HCT116 (cell line): ENCODE results near the gene AGAP1. TPM values are rescaled to one million over a fixed set of nuclear protein-coding genes. Genes with fewer than 3 reads are reported as not detected.

Experiments used
- ATAC-seq: fragments of 200-7000 bp; cut with Tn5 transposase; 2 replicates; pipeline ENCODE4 v1.9.1; 2020; ENCODE audit warnings: mild to moderate bottlenecking, moderate library complexity
- BruUV-seq: library from RNA; stranded (reverse); fragments of 400-500 nt; replicated peaks from 2 replicates; lab custom pipeline; 2021; lab: Mats Ljungman, UMichigan
- CTCF ChIA-PET: fragments of 300-600 bp; sonication (Branson Sonifier 250); formaldehyde crosslinking; loops from one replicate; lab custom pipeline; 2021; ENCODE audit warnings: antibody characterized with exemption; lab: Charles Lee
- POLR2A ChIA-PET: fragments of 300-600, 350-600 bp; sonication (Branson Sonifier 250); formaldehyde crosslinking; loops from one replicate; lab custom pipeline; 2021; ENCODE audit warnings: antibody characterized with exemption; lab: Charles Lee
- RAD21 ChIA-PET, 2 experiments: fragments of 300-600 bp; sonication (Branson Sonifier 250); formaldehyde crosslinking; loops; one replicate each; lab custom pipeline; 2023; ENCODE audit warnings: low total read pairs in 2 of 2; ENCODE audit not compliant: uncharacterized antibody in 2 of 2, unreplicated experiment in 2 of 2, low non-redundant PET in 1 of 2; lab: Charles Lee
- DNase-seq: peaks from one replicate; pipeline ENCODE4 v3.0.0-alpha.2; 2010; ENCODE audit warnings: low read depth, low spot score
- H2AFZ ChIP-seq: fragments of 200-600 bp; shearing (Covaris generic), sonication (generic); 2 replicates; pipeline ENCODE4 v1.6.1; 2017; ENCODE audit warnings: low read depth, mixed run types, mixed read lengths, antibody characterized with exemption, low read length; ENCODE audit not compliant: poor library complexity, severe bottlenecking
- H3K27ac ChIP-seq: 2 replicates; pipeline ENCODE4 v1.5.1; 2012; ENCODE audit warnings: low read depth, low read length
- H3K27me3 ChIP-seq: fragments of 200-600 bp; sonication (generic); 2 replicates; pipeline ENCODE4 v1.6.1; 2016; ENCODE audit warnings: mixed run types, low read length, mixed read lengths; ENCODE audit not compliant: insufficient read depth
- H3K36me3 ChIP-seq, 2 experiments: fragments of 200-500 bp in 1 of 2; fragments of 200-600 bp in 1 of 2; sonication (Bioruptor generic) in 1 of 2; sonication (generic) in 1 of 2; 2 replicates each; pipeline versions ENCODE4 v1.5.1 to v1.6.1; 2014 to 2016; ENCODE audit warnings: low read length in 2 of 2, inconsistent platforms in 1 of 2, mixed read lengths in 1 of 2, mixed run types in 1 of 2; ENCODE audit not compliant: insufficient read depth in 2 of 2, control insufficient read depth in 1 of 2
- H3K4me1 ChIP-seq, 2 experiments: fragments of 200-600 bp in 1 of 2; sonication (generic) in 1 of 2; 2 replicates each; pipeline versions ENCODE4 v1.5.1 to v1.6.1; 2012 to 2017; ENCODE audit warnings: low read length in 2 of 2, inconsistent platforms in 1 of 2, mild to moderate bottlenecking in 1 of 2, mixed read lengths in 1 of 2, mixed run types in 1 of 2, moderate library complexity in 1 of 2; ENCODE audit not compliant: insufficient read depth in 2 of 2, control insufficient read depth in 1 of 2
- H3K4me2 ChIP-seq: fragments of 200-600 bp; sonication (generic); 2 replicates; pipeline ENCODE4 v1.6.1; 2017; ENCODE audit warnings: mixed run types, low read length, mixed read lengths
- H3K4me3 ChIP-seq, 2 experiments: fragments of 200-600 bp in 1 of 2; sonication (generic) in 1 of 2; replicated peaks in 1 of 2; 2 replicates each; pipeline ENCODE4 v1.5.1; 2011 to 2016; ENCODE audit warnings: low read length in 2 of 2, control low read depth in 1 of 2, low read depth in 1 of 2, mild to moderate bottlenecking in 1 of 2, mixed read lengths in 1 of 2, mixed run types in 1 of 2
- H3K79me2 ChIP-seq: fragments of 200-600 bp; sonication (generic); 2 replicates; pipeline ENCODE4 v1.6.1; 2017; ENCODE audit warnings: mild to moderate bottlenecking, mixed run types, low read length, moderate library complexity, mixed read lengths; ENCODE audit not compliant: insufficient read depth
- H3K9ac ChIP-seq: fragments of 200-600 bp; sonication (generic); 2 replicates; pipeline ENCODE4 v1.6.1; 2016; ENCODE audit warnings: low read length, mixed read lengths
- H3K9me2 ChIP-seq: fragments of 200-600 bp; sonication (generic), shearing (Covaris generic); 2 replicates; pipeline ENCODE4 v1.6.1; 2017; ENCODE audit warnings: mixed run types, mild to moderate bottlenecking, moderate library complexity; ENCODE audit not compliant: insufficient read depth
- H3K9me3 ChIP-seq, 2 experiments: fragments of 200-500 bp in 1 of 2; fragments of 200-600 bp in 1 of 2; sonication (Bioruptor generic) in 1 of 2; sonication (generic) in 1 of 2; 2 replicates each; pipeline ENCODE4 v1.6.1; 2014 to 2017; ENCODE audit warnings: low read length in 2 of 2, mixed read lengths in 2 of 2, inconsistent platforms in 1 of 2, low read depth in 1 of 2, mild to moderate bottlenecking in 1 of 2, mixed run types in 1 of 2, moderate library complexity in 1 of 2; ENCODE audit not compliant: control insufficient read depth in 1 of 2, insufficient read depth in 1 of 2
- H4K20me1 ChIP-seq: fragments of 200-600 bp; sonication (generic), shearing (Covaris generic); 2 replicates; pipeline ENCODE4 v1.6.1; 2017; ENCODE audit warnings: mixed run types, mild to moderate bottlenecking, moderate library complexity; ENCODE audit not compliant: insufficient read depth
- CEBPB ChIP-seq: IDR thresholded peaks from 2 replicates; pipeline ENCODE4 v1.6.1; 2012; ENCODE audit warnings: low read depth
- EGR1 ChIP-seq: IDR thresholded peaks from 2 replicates; pipeline ENCODE4 v1.6.1; 2012; ENCODE audit warnings: low read depth
- ELF1 ChIP-seq: IDR thresholded peaks from 2 replicates; pipeline ENCODE4 v1.6.1; 2012; ENCODE audit warnings: low read depth, borderline replicate concordance
- EZH2 ChIP-seq: fragments of 200-600 bp; sonication (generic); IDR thresholded peaks from 2 replicates; pipeline ENCODE4 v1.6.1; 2017; ENCODE audit warnings: antibody characterized with exemption, mixed run types
- FOSL1 ChIP-seq: IDR thresholded peaks from 2 replicates; pipeline ENCODE4 v1.6.1; 2012; ENCODE audit warnings: low read depth
- POLR2A ChIP-seq: IDR thresholded peaks from 2 replicates; pipeline ENCODE4 v1.7.0; 2011; ENCODE audit warnings: borderline replicate concordance; ENCODE audit not compliant: insufficient read depth, insufficient read length; ENCODE audit errors: extremely low read depth
- RAD21 ChIP-seq: IDR thresholded peaks from 2 replicates; pipeline ENCODE4 v1.6.1; 2012; ENCODE audit warnings: low read depth, mild to moderate bottlenecking
- REST ChIP-seq: IDR thresholded peaks from 2 replicates; pipeline ENCODE4 v1.6.1; 2012; ENCODE audit warnings: low read depth
- SP1 ChIP-seq: IDR thresholded peaks from 2 replicates; pipeline ENCODE4 v1.6.1; 2012; ENCODE audit warnings: low read depth
- SRF ChIP-seq: IDR thresholded peaks from 2 replicates; pipeline ENCODE4 v1.6.1; 2012; ENCODE audit warnings: low read depth
- TCF7L2 ChIP-seq: IDR thresholded peaks from 2 replicates; pipeline ENCODE4 v1.7.0; 2011; ENCODE audit warnings: borderline replicate concordance, inconsistent platforms; ENCODE audit not compliant: insufficient read depth, insufficient read length; ENCODE audit errors: extremely low read depth
- YY1 ChIP-seq: IDR thresholded peaks from 2 replicates; pipeline ENCODE4 v1.6.1; 2011; ENCODE audit warnings: low read length, low read depth, moderate library complexity, mild to moderate bottlenecking; ENCODE audit not compliant: insufficient replicate concordance; ENCODE audit errors: extremely low read depth
- ZFX ChIP-seq: fragments of 450-650 bp; IDR thresholded peaks from 2 replicates; pipeline ENCODE4 v1.6.1; 2017
- intact Hi-C: fragments of 100-400 bp; cut with micrococcal nuclease; formaldehyde crosslinking; loops from 2 replicates; pipeline ENCODE4 v1.10.0; 2022
- total RNA-seq: library from RNA; stranded (reverse); gene quantifications from one replicate; pipeline ENCODE4 v1.2.1, GENCODE V29; 2021; ENCODE audit not compliant: unreplicated experiment
- TF ChIP-seq, protein P1 (sequence below): IDR thresholded peaks from 2 replicates; pipeline ENCODE4 v1.6.1; 2012
- TF ChIP-seq, protein P2 (sequence below): IDR thresholded peaks from 2 replicates; pipeline ENCODE4 v1.6.1; 2011; ENCODE audit warnings: mild to moderate bottlenecking, low read length, moderate library complexity; ENCODE audit not compliant: insufficient replicate concordance; ENCODE audit errors: extremely low read depth
- TF ChIP-seq, protein P3 (sequence below): IDR thresholded peaks from 2 replicates; pipeline ENCODE4 v1.6.1; 2012

Gene AGAP1
- total RNA-seq, 1 experiment from 2014 or later: 43.8 TPM

DNA sequence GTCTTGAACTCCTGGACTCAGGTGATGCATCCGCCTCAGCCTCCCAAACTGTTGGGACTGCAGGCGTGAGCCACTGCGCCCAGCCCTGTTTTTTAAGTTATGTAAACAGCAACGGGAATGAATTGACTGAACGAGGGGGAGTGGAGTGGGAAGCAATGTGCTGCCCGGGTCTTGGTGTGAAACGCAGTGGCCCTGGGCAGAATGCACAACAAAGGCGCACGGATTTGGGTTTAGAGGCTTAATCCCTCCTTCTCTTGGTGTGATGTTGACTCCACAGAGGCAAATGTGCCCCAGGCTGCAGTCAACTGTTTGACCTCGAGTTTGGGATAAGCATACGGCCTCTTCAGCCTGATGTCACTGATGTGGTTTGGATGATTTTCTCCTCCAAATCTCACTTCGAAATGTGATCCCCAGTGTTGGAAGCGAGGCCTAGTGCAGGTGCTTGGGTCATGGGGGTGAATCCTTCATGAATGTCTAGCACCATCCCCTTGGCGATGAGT lies 97.4 kb downstream of the AGAP1 start:
- DNase-seq (no peak), ATAC-seq (no peak)
- Histone ChIP-seq H3K27me3 (no peaks in the 10 kb centered on the region), H3K9me2 (no peaks in the 10 kb centered on the region), H3K36me3 (no peaks in the 10 kb centered on the region), H3K79me2 (peaks cover 54% of the 10 kb centered on the region), H3K4me2 (no peak overlapping the region), H3K27ac (no peak overlapping the region), H3K9ac (no peak overlapping the region), H3K9me3 (no peaks in the 10 kb centered on the region), H3K4me3 (no peak overlapping the region), H4K20me1 (peaks cover 24% of the 10 kb centered on the region; the same call in 1 of the 2 replicates), H3K4me1 (no peaks in the 10 kb centered on the region; a peak in 2 of 4 replicates), H2AFZ (no peak overlapping the region)
- no peak for TF ChIP-seq YY1
- no peak for TF ChIP-seq RAD21
- TF ChIP-seq EZH2: no peak
- no peak for TF ChIP-seq POLR2A
- no peak for TF ChIP-seq EGR1
- no peak for TF ChIP-seq ELF1
- TF ChIP-seq, protein P1, sequence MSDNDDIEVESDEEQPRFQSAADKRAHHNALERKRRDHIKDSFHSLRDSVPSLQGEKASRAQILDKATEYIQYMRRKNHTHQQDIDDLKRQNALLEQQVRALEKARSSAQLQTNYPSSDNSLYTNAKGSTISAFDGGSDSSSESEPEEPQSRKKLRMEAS: no peak
- no peak for TF ChIP-seq FOSL1
- TF ChIP-seq SRF: no peak
- no peak for TF ChIP-seq SP1
- TF ChIP-seq, protein P2, sequence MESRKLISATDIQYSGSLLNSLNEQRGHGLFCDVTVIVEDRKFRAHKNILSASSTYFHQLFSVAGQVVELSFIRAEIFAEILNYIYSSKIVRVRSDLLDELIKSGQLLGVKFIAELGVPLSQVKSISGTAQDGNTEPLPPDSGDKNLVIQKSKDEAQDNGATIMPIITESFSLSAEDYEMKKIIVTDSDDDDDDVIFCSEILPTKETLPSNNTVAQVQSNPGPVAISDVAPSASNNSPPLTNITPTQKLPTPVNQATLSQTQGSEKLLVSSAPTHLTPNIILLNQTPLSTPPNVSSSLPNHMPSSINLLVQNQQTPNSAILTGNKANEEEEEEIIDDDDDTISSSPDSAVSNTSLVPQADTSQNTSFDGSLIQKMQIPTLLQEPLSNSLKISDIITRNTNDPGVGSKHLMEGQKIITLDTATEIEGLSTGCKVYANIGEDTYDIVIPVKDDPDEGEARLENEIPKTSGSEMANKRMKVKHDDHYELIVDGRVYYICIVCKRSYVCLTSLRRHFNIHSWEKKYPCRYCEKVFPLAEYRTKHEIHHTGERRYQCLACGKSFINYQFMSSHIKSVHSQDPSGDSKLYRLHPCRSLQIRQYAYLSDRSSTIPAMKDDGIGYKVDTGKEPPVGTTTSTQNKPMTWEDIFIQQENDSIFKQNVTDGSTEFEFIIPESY: no peak
- no peak for TF ChIP-seq CEBPB
- no peak for TF ChIP-seq TCF7L2
- TF ChIP-seq, protein P3, sequence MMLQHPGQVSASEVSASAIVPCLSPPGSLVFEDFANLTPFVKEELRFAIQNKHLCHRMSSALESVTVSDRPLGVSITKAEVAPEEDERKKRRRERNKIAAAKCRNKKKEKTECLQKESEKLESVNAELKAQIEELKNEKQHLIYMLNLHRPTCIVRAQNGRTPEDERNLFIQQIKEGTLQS: no peak
- TF ChIP-seq ZFX: no peak
- no peak for TF ChIP-seq REST
- no TSS peak for BruUV-seq
- intact Hi-C loops: no loop called here
- ChIA-PET RAD21 (interaction anchor here in 1 of 2 experiments (0.7 kb wide), 1 partner anchor 8 kb away, joined by 4 read pairs; no protein-coding TSS in a partner anchor), CTCF (no interaction called here), POLR2A (interaction anchor here (1.6 kb wide), 1 partner anchor 13 kb away, joined by 4 read pairs; no protein-coding TSS in a partner anchor)
